Activated gamma-delta T cell treated with Interleukin-2 at 50 U/mL for 16 hours (primary cell): ENCODE data around the gene HMCN2.
"Not testable (repeated sequence)": the region's sequence is repeated elsewhere in the genome, so short reads cannot be mapped to it uniquely, and the experiment has no call there.

Experiments
- DNase-seq: peaks from one replicate; pipeline ENCODE4 v3.0.0-alpha.2; 2020

Gene HMCN2

DNA sequence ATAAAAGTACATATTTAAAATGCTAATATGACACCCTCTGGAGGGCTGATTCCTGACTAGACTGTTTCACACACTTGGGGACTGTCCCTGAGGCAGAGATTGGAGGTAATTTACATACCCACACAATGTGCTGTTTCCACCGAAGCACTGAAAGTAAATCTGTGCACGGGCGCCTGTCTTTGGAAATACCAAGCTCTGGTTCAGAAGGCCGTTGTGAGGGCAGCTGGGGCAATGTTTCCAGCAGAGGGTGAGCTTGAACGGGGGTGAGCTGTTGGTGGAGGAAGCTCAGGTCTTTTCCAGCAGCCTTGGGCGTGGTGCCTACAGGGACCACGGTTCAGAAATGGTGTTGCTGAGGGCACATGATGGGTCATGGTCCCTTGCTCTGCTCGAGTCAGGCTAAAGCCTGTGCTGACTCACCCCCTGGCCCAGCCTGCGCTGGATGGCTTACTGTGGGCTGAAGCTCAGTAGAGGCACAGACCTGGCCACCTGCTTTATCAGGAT is 25.8 kb upstream of the HMCN2 start:
- DNase-seq: no peak

DNA sequence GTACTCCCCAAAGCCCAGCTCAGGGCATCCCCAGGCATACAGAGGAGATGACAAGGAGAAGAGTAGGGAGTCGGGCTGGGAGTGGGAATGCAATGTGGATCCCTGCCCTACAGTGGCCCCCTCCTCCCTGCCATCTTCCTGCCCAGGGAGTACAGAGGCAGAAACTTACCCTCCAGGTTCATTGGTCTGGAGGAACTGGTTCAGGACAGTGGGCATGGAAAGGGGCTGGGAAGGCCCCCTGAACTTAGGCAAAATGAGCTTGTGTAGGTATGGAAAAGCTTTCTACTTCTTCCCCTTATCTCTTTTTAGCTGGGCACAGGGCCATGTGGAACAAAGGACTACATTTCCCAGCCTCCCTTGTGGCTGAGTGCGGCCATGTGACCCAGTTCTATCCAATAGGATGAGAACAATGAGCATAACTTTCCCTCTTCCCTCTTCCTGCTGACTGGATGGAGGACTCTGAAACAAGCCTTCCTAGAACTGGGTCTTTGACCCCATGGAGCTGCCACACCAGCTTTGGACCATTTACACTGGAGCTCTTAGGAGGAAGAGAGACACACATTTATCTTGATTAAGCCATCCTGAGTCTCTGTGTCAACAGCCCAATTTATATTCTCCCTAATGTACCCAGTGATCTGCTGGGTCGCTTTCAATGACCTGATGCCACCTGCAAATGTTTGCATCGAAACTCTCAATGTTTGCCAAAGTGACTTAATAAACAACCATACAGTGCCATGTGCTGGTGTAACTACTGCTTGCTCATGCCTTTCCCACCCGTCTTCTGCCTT is 25.0 kb upstream of the HMCN2 start:
- DNase-seq: no peak

DNA sequence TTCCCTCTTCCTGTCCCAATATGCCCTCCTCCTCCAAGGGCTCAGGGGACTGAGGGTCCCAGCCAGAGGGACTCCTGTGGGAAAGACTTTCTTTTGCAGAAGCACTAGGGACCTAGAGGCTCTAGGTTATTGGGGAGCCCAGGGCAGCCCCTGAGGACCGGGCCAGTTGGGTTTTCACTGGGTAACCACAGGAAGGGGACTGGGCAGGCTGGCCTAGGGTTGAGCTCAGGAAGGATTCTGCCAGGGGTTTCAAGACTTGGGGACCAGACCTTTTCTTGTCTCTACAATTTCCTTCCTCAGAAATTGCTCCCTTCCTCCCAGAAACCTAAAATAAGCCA is 24.4 kb upstream of the HMCN2 start:
- DNase-seq: no peak

DNA sequence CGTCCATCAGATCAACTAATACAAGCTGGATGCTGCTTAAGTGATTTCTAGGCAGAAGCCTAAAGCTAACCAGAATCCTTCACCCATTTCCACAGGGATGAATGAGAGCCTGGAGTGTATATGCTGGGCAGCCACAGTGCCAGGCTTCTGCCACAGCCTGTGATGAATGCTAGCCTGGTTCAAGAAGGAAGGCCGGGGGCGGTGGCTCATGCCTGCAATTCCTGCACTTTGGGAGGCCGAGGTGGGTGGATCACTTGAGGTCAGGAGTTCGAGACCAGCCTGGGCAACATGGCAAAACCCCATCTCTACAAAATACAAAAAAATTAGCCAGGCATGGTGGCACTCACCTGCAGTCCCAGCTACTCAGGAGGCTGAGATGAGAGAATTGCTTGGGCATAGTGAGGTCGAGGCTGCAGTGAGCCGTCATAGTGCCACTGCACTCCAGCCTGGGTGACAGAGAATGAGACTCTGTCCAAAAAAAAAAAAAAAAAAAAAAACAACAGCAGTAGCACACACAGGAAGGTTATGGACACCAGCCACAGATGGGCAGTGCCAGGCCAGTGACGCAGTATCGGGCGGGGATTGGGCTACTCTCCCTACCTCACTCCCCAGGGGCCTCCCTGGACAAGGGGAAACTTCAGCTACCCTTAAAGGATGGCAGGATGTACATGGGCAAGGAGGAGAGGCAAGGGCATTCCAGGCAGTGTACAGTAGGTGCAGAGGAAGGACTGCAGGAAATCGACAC is 23.1 kb upstream of the HMCN2 start:
- DNase-seq: no peak

DNA sequence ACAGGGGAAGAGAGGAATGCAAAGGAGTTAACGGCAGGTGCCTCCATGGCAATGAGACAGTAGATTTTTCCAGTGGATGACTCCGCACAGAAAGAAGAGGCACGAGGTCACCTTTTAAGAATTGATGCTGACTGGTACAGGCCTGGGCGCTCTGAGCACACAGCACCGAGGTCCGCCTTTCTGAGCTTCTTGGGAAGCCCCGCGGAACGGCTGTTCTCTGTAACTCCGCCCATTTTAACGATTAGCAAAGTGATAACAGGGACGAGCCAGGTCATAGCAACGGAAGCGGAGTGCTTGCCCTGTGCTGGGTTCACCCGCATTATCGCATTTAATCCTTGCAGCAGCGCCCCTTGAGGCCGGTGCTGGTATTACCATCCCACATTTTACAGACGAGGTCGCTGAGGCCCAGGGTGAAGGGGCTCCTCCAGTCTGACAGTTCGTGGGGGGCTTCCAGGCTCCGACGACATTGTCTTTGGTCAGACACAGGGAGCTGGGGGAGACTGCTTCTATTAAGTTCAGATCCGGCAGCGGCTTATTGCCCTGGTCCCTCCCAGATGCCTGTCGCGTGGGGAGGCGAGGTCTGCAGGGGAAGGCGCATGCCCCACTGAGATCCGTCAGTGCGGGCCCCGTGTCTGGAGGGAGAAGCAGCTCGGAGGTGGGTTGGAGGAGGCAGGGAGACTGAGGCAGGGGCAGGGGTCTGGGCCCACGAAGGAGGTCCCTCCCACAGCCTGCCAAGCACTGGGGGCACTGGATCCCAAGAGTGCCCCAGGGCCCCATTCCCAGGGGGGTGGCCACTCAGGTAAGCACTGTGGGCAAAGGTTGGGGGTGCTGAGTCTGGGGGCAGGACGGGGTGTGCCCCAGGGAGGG is 22.3 kb upstream of the HMCN2 start:
- peak; percentile 82 for DNase-seq

DNA sequence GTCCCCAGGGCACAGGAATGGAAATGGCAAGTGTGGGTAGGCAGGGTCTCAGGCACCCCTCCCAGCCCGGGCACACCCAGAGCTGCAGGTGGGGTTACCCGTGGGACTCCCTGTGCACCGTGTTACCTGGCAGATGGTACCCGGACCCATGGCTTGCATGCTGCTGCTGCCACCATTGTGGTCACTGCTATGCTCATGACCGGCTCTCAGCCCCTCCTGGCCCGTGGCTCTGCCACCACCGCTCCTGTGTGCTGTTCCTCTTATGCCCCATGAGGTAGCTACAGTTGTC is 21.7 kb upstream of the HMCN2 start:
- no peak for DNase-seq

DNA sequence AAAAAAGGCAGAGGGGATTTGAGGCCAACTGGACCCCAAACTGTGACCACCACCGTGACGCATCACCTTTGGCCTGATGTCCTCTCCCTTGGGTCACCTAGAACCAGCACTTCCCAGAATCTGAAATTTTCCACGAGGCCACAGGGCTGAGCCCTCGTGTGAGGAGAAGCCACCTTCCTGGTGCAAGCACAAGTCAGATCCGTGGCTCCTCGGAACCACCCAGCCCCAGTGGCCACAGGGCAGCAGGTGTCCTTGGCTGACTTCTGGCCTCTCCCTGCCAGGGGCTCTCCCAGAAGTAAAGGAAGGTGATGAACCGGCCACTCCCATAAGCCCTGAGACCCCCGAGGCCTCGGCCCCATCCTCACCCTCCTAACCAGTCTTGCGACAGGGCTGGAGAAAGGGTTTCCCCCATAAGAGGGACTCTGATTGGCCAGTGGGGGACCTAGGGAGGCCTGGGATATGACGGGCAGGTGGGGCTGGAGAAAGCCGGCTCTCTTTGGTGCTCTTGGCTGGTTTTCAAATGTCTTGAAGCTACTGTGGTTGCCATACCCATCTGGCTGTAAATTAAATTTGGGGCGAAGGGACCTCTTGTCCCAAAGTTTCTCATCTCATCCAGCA is 20.9 kb upstream of the HMCN2 start:
- DNase-seq: no peak

DNA sequence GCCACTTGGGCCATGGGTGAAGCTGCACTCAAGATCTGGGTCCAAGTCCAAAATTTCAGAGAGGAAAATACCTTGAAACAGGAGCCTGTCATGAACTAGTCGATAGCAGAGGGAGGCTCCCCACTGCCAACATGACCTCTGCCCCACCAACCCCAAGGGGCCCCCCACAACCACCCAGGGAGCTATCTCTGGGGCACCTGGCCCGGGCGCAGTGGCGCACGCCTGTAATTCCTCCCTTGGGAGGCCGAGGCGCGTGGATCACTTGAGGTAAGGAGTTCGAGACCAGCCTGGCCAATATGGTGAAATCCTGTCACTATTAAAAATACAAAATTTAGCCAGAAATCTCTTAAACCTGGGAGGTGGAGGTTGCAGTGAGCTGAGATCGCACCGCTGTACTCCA is 20.1 kb upstream of the HMCN2 start:
- no peak for DNase-seq

DNA sequence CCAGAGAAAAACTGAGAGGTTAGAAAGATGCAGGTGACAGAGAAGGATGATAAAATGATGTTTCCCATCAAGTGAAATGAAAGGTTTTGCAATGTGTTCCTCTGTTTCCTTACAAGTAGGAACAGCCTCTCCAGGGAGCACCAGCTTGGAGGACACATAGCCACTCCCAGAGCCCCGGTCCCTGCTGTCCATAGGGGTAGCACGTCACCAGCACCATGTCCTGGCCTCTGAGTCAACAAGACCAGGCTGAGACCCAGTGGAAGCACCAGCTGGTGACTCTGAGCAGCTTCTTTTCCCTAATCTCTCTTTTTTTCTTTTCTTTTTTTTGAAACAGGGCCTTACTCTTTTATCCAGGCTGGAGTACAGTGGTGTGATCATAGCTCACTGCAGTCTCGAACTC is 19.4 kb upstream of the HMCN2 start:
- DNase-seq: no peak

DNA sequence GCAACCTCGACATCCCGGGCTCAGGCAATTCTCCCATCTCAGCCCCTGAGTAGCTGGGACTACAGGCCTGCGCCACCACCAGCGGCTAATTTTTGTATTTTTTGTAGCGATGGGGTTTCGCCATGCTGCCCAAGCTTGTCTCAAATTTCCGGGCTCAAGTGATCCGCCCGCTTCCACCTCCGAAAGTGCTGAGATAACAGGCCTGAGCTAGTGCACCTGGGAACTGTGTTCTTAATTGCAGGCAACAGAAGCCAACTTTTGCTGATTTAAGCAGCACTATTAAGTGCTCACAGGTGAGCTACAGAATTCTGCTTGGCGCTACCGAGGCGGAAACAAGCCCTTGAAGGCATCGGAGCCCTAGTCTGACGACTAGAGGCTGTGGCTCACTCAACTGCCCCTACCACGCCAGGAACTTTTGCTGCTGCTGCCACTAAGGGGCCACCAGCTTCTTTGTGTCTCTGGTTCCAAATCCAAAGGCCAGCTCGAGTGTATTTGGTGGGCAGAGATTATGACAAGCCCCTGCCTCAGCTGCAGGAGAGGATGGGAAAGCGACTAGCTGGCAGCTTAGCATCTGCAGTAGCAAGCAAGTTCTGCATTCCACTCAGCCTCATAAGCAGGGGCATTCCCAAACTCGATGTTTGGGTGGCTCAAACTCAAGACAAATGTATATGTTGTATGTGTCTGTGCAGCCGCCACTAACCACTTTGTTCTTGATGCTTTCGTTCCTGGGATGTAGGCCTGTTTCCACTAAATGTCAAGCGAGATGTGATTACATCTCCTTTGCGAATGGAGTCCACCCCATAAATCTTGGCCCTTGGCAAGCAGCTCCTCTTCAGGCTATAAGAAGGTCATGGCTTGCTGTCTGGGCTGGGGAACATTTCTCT is 10.6 kb upstream of the HMCN2 start:
- DNase-seq: no peak

DNA sequence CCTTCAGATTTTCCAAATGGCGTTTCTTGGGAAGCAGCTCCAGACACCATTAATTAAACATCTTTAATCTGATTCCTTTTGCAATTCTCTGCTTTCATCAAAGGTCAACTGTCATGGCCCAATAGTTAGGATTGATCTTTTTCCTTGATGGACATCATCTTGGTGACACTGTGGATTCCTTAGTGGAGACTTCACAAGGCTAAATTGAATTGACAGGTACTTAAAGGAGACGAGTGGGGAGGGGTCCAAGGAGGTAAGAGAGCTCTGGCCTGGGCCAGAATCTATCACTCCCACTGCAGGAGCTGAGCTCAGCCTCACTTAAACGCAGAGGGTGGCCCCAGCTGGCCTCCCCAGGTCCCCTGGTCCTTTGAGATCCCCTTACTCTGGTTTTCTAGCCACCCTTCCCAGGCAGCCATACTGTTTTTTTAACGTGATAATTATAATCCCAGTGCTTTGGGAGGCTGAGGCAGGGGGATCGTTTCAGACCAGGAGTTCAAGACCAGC is 9.9 kb upstream of the HMCN2 start:
- no peak for DNase-seq

DNA sequence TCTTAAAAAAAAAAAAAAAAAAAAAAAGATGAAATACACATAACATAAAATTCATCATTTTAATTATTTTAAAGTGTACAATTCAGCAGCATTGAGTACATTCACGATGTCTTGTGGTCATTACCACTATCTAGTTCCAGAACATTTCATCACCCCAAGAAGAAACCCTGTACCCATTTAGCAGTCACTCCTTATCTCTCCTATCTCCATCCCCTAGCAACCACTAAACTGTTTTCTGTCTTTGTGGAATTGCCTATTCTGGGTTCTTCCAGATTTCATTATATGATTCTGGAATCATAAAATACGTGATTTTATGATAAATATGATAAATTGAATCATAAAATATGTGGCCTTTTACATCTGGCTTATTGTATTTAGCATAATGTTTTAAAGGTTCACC is 8.9 kb upstream of the HMCN2 start:
- no peak for DNase-seq

DNA sequence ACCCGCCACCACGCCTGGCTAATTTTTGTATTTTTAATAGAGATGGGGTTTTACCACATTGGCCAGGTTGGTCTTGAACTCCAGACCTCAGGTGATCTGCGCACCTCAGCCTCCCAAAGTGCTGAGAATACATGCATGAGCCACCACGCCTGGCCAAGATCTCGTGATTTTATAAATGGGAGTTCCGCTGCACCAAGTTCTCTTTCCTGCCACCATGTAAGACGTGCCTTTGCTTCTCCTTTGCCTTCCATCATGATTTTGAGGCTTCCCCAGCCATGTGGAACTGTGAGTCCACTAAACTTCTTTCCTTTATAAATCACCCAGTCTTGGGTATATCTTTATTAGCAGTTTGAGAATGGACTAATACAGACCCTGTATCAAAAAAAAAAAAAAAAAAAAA is 7.4 kb upstream of the HMCN2 start:
- not testable (repeated sequence) for DNase-seq

DNA sequence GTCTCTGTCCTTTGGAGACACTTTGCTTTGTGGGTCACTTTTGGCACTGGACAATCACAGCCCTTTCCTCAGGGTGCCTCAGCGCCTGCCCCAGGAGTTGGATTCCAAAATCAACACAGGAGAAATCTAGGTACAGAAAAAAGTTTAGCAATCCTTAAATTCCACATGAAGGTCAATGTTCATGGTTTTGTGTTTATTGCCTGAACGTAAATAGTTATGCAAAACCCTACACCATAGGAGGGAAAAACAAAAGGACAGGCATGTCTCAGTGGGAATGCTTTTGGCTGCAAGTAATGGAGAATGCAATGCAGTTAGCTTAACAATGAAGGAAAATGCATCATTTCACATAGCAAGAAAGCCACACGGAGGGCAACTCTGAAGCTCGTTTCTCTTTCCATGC is 6.5 kb upstream of the HMCN2 start:
- DNase-seq: no peak

DNA sequence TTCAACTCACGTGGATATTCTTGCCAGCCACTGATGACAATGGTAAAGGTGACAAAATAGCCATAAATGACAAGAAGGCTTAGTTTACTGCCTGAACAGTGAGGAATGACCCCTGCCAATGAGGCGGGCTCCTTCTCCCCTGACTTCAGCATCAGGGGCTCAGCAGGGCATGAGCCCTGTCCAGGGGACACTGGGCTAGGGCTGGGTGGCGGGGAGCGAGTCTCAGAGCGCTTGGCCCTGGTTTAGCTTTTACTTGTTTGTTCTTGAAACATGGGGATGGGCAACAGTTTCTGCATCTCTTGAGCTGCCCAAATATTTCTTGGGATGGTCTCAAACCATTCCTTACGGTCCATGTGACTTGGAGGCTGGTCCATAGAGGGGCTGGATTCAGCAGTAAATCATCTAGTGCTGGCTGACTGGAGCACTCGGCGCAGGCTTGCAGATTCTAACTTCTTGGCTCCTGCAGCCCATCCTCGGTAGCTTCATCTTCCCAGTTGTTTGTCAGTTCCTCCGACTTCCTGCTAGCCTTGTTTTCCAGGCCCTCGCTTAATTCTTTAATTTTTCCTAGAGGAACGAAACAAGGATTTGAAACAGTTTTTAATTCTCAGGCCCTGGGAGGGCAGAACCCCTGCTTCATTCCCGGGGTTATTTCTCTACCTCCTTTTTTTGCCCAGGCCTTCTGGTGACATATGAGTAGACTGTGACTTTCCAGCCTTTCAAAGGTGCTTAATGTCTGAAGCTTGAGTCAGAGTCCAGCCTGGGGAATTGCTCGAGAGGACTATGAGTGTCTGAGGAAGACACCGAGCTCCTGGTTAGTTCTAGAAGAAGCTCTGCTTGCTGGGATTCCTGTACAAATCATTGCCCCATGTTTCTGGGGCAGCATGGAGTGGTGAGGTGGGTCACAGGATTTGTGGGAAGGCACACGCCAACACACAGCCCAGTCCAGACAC is 4.5 kb upstream of the HMCN2 start:
- no peak for DNase-seq

DNA sequence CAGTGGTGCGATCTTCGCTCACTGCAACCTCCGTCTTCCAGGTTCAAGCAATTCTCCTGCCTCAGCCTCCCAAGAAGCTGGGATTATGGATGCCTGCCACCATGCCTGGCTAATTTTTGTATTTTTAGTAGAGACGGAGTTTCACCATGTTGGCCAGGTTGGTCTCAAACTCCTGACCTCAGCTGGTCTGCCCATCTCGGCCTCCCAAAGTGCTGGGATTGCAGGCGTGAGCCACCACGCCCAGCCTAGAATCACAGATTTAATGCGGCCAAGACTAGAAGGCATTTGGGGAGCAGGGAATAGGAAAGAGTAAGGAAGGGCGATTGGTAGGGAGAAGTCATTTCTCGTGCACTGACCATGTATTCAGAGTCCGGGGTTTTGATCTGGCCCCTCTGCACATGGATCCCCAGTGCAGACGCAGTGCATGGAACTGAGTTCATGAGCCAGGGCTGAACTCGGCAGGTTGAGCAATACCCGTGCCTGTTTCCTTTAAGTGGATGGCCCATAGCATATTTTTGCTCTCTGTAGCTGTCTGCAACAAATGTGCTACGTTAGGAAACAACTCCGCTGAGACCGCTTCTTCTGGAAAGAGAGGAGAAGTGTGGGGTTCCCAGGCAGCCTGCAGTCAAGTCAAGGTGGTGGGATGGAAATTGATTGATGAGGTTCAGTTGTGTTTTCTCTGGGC is 3.4 kb upstream of the HMCN2 start:
- no peak for DNase-seq

DNA sequence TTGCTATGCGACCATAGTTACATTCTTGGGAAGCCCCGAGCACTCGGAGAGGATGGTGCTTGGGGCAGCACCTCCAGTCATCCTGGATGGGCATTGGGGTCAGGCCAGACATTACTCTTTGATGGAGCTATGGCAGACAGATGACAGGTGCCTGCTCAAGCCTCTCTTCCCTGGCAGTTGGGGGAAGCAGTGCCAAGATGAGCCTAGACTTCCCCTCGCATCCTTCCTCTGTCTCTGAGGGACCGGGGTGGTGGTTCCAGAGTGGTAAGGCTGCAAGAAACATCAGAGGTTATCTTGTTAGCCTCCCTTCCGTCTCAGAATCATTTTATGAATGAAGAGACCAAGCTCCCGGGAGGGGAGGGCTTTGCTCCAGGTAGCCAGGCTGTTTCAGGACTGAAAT is 2.8 kb upstream of the HMCN2 start:
- DNase-seq: no peak

DNA sequence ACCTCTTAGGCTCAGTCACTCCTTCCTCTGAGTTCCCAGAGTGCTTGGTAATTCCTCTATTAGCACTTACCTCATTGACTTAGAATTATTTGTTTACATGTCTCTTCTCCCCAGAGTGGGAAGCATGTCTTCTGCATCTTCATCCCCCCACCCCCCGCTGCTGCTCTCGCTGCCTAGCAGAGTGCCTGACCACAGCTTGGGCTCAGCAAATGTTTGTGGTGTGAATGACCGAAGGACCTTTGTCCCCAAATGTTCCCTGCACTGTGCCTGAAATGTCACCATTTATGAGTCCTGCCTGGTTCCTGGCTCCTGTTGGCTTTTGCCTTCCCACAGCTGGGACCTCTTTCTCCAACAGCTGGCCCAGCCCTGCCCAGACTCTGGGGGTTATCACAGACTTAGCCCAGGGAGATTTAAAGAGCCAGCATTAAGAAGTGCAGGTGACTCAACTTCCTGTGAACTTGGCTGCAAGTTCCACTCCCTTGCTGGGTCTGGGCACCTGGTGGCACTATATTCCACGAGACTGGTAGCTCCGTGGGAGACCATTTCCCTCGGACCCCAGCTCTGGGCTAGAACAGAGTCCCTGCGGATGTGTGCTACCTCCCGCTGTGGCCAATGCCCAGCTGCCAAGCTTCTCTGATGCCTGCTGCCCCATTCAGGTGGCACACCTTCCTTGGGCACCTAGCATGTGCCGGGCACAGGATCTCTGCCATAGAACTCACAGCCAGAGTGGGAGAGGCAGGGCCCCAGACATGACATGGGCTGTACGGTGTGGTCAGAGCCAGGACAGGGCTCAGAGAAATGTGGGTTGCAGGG is 1.8 kb upstream of the HMCN2 start:
- no peak for DNase-seq
